Endometrial microvascular endothelial cells (primary cell): ENCODE results near the gene MAPK8. TPM values are rescaled to one million over a fixed set of nuclear protein-coding genes. Genes with fewer than 3 reads are reported as not detected.

Experiments used
- in situ Hi-C: cut with HindIII; loops from 2 replicates; pipeline ENCODE4 v1.10.0; 2017; ENCODE audit warnings: low sequenced_read_pairs, low pct_unique_long_range_greater_than_20kb; ENCODE audit errors: inconsistent ontology term
- total RNA-seq: library from RNA; depleted of rRNA; stranded (reverse); fragments of >200 nt; gene quantifications from one replicate; pipeline ENCODE4 v1.2.3, GENCODE V29; 2015; ENCODE audit errors: inconsistent ontology term

Gene MAPK8
- total RNA-seq, 1 donor from 2014 or later, result 56.9 TPM

DNA sequence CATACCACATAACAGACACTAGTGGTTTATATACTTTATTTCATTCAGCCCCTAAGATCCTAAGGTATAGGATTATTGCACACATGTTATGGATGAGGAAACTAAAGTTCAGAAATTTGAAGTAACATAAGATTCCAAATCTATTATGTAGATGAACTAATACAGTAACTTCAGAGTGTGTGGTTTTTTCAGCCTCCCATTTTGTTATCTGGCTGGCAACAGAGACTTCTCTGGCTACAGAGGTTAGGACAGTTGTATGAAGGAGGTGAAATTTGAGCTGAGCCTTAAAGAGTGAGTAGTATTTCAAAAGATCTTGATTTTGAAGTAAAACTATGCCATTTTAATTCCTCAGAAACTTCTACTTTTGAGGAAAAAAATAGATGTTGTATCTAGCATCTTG lies 125.4 kb downstream of the MAPK8 start:
- in situ Hi-C loops, result loop anchor here (25.0 kb wide), 1 partner anchor 105 kb away; no protein-coding TSS in a partner anchor

DNA sequence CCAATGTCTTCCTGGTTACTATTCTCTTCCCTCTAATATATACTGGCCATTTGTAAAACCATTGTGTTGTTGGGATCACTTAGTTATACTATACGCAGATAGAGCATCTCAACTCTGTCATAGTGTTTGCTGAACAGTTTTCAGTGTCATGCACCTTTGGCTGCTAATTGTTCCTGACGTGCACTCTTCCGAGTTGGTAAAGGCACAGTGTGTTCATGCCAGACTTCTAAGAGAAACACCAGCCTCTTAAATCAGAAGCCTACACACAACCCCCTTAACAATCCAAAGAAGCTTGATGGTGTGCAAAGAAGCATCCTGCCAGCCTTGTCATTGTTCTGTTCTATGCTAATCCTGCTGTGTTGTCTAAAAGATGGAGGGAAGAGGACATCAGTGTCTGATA lies 131.1 kb downstream of the MAPK8 start:
- in situ Hi-C loops, result loop anchor here (25.0 kb wide), 1 partner anchor 100 kb away; no protein-coding TSS in a partner anchor

DNA sequence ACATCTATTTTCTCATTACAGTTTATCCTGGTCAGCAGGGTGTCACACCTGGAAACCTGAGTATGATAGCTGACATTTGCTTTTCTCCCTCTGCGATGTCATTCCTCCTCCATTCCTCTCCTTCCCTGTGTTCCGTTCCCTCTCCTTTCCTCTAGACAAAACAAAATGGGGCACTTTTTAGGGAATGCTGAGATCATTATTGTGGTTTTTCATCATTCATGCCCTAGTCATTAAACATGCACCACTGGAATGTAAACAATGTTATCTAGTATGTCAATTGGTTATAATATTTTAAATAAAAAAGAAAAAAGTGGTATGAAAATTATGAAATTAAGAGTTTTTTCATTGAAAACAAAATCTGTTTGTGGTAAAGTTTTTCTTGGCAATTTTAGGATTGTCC lies 132.6 kb downstream of the MAPK8 start:
- in situ Hi-C loops, result loop anchor here (25.0 kb wide), 1 partner anchor 98 kb away; no protein-coding TSS in a partner anchor

DNA sequence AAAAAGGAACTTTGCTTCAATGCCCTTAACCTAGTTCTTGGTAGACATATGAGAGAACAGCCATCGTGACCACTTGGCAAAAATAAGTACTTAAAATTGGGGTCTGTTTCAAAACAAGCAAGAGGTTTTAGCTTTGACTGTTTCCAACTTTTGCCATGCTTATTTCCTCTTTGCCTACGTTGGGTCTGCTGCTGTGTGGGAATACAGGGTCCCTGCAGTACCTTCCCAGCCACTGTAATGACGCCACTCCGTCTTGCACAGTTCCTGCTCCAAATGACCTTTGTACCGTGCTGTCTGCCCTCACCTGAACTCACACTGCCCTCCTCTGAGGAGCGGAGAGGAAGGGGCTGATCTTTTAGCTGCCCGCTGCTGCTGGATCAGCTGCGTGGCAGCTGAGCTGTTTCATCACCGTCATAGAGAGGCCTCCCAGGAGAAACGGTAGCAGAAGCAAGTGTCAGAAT lies 133.1 kb downstream of the MAPK8 start:
- in situ Hi-C loops, result loop anchor here (25.0 kb wide), 1 partner anchor 98 kb away; no protein-coding TSS in a partner anchor

DNA sequence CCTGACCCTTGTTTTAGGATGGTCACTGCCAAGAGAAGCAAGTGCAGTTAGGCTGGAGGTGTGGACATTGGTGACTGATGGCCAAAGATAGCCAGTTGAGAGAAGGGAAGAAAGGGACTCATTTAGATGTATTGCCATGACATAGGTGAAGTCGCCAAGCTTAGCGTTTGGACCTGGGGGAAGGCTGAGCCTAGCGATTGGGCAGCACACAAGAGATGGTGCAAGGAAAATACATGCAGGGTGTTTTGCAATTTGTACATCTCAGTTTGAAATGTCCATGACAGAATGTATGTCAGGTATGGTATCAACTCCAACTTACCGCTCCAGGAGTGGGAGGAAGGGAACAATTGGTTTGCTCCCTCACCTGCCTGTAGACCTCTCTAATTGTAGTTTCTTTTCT lies 134.3 kb downstream of the MAPK8 start:
- in situ Hi-C loops, result loop anchor here (25.0 kb wide), 1 partner anchor 97 kb away; no protein-coding TSS in a partner anchor

DNA sequence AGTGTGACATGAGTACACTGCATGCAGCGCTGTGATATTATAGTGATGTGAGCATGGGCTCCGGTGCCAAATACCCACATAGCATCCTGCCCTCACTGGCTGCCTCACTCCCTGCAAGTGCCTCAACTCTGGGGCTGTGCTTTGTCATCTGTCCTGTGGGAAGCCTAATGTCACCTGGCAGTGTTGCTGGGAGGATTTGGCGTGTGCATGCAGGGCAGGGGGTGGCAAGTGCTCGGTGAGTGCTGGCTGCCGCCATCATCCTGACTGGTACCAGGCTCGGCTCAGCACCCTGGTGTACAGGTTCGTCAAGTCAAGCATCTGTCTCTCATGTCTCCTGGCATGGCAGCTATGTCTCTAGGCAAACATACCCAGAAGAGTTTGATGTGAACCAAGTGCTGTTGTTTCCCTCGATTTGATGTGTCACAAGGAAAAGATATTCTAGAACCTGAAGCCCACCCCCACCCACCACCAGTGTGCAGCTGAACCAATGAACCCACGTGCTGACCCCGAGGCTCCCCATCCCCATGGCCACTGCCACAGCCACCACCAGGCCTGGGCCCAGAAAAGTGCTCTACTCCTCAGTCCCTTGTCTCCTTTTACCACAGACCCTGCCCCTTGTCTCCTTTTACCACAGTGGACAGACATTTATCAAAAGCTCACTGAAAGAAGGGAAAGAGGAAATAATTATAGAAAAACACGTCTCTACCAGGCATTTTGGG lies 135.8 kb downstream of the MAPK8 start:
- in situ Hi-C loops, result loop anchor here (25.0 kb wide), 1 partner anchor 95 kb away; no protein-coding TSS in a partner anchor

DNA sequence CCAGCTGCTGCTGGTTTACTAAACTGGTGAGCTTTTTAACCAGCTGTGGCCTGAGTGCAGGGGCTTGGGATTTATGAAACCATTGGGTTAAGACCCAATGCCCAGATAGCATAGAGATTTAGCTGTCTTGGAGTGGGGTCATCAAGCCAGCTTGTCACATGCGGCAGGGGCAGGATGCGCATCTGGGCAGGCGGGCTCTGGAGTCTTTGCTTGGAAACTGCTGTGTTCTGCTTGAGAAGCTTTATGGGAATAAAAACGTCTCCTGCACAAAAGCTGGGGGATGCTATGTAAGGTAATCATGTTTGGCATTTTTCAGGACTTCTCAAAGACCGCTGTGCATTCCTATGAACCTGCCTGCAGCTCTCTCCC lies 136.3 kb downstream of the MAPK8 start:
- in situ Hi-C loops, result loop anchor here (25.0 kb wide), 1 partner anchor 95 kb away; no protein-coding TSS in a partner anchor

DNA sequence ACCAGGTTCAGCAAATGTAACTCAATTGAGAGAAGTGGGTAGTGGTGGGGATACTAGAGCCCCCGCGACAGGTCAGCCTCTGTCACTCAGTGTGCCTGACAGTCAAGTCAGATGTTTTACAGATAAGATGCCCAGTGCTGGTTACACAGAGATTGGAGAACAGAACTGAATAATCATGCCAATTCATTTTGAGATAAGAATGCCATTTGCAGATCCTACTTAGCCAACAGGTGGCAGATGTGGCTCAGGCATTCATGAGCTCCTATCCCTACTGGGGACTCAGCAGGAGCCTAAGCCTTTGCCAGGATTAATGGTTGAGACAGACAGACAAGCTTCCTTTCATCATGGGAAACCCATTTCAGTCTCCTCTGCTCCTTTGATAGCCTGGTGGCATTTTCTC lies 137.8 kb downstream of the MAPK8 start:
- in situ Hi-C loops, result loop anchor here (25.0 kb wide), 1 partner anchor 93 kb away; no protein-coding TSS in a partner anchor

DNA sequence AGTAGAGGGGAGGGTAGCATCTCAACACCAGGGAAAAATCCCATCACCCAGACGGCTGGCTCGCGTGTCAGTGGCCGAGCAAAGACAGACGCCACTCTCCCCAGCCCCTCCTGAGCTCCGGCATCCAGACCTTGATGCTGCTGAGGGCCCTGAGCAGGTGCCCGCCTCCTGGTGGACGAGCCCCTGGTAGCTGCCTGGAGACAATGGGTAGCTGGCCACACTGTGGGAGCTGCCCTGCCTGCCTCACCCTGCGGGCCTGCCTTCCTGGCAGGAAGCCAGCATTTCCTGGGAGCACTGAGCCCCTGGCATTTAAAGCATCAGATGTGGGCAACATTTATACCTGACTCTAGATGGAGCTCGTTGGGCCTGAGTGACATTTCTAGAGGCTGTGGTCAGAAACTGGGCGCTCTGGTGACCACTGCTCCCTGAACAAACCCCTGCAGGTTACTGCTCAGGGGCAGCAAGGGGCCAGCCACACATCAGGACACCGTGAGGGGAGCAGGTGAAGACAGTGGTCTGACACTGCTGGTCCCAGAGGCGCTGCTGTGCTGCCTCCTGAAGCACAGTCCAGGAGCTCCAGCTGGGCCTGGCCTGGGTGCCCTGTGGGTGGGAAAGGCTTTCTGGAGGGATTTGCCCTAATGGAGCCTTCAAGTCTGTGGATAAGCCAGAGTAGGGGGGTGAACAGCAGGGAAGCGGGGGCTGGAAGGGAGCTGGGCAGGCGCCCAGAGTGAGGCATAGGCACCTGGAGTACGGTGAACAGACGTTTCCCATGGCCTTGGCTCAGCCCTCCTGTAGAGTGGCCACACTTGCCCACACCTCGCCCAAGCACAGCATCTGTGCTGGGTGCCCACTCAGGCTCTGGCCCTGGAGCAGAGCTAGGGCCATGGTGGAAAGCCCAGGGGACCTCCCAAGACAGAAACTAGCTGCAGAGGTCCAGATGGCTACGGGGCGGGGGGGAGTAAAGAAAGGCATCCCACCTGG lies 138.7 kb downstream of the MAPK8 start:
- in situ Hi-C loops, result loop anchor here (25.0 kb wide), 1 partner anchor 92 kb away; no protein-coding TSS in a partner anchor

DNA sequence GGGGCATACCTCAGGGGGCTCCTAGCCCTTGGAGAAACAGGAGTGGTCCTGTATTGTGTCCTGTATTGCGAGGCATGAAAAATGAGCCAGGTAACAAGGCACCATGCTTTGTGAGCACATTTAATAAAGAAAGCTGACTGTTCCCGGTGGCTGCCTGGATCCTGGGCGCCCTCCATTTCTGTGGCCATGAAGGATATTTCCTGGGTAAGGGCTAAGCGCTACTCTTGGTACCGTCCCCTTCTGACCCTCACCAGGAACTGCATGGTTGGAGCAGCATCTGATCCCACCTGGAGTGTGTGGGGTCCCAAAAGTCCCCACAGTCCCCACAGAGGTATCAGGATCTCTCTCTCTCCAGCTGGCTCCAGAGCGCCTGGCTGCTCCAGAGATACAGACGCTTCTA lies 139.5 kb downstream of the MAPK8 start:
- in situ Hi-C loops, result loop anchor here (25.0 kb wide), 1 partner anchor 91 kb away; no protein-coding TSS in a partner anchor

DNA sequence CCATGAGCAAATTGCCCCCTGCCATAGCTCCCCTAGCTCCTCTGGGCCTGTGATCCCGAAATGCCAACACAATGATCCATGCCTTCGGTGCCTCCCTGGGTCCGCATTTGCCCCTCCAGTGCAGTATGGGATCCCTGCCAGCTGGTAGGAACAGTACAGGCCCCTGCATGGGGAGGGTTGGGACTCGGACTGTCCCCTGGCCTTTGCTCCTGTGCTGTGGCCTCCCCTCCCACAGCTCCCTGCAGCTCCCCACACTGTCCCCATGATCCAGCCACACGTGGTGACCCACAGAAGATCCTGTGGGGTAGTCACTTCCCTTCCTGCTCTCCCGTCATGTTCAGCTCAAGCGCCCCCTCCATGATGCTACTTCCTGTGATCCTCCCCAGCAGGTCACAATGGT lies 140.3 kb downstream of the MAPK8 start:
- in situ Hi-C loops, result loop anchor here (25.0 kb wide), 1 partner anchor 91 kb away; no protein-coding TSS in a partner anchor

DNA sequence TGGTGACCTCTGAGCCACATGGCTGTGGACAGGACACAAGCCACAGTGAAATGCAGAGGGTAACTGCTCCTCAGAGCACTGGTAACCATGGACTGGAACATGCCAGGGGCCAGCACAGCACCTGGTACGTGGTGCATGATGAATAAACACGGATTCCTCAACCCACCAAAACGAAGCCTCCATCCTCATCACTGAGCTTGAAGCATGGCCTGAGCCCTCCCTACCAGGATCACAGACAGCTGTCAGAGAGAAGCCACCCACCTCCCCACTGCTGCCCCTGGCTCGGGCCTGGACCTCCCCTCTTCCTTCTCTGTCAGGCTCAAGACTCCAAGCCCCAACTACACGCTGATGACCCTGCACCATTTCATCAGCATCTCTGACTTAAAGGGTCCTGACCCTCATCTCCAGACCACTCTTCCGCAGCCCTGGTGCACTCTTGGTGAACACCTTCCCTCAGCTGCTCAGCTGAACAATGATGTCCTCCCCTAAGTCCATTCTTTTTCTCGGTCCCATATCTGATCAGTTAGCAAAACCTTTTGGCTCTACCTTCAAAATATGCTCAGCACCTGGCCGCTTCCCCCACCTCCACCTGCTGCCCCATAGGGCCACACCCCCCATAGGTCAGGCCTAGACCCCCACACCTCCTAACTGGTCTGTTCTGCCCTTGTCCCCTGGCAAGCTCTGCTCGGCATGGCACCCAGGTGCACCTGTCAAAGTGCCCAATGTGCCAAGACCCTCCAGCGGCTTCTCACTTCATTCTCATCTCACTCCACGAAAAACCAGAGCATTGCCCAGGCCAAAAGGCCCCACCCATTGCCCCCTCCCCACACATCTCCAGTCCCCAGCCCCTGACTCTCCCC lies 141.1 kb downstream of the MAPK8 start:
- in situ Hi-C loops, result loop anchor here (25.0 kb wide), 1 partner anchor 90 kb away; no protein-coding TSS in a partner anchor

DNA sequence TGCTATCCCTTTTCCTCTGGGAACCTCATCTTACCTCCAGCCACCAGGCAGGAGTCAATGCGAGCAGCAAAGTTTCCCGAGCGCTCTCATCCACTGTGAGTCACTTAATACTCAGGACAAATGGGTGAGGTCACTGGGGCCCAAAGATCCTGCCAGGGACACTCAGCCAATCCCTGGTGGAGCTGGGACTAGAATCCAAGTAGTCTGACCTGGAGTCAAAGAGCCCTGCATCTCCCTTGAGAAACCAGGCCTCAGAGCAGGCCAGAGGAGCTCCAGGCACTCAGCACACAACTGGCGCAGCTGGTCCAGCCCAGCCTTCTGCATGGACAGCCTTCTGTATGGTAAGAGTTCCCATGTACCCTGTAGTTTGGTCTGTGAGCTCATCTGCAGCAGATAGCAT lies 142.3 kb downstream of the MAPK8 start:
- in situ Hi-C loops, result loop anchor here (25.0 kb wide), 1 partner anchor 89 kb away; no protein-coding TSS in a partner anchor

DNA sequence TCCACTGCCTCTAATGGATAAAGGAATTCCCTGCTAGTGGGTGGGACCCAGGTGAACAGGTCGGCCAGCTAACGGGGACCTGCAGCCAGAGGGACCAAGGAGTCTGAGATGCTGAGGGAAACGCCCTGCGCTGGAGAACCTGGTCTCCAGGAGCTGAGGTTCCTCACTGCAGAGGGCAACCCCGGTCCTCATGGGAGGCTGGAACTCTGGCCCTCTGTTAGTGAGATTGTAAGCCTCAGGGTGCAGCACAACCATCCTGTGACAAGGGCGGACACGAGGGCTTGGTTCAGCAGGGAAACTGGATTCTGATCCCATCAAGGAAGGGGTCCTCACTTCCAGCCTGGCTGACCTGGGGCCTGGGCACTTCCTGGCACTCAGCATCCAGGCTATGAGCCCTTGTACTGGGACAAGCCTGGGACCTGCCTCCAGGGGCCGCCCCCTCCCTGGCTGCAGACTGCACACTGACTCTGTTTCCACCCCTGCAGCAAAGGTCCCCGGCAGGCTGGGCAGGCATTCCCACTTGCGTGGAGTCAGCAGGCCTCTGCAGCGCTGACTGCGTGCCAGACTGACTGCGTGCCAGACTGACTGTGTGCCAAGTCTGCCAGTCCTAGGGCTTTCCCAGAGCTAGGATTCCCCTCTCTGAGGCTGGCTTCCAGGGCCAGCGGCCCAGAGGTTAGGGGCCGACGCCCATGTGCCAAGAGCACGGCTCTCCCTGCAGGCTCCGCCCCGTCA lies 143.2 kb downstream of the MAPK8 start:
- in situ Hi-C loops, result loop anchor here (25.0 kb wide), 1 partner anchor 88 kb away; no protein-coding TSS in a partner anchor

DNA sequence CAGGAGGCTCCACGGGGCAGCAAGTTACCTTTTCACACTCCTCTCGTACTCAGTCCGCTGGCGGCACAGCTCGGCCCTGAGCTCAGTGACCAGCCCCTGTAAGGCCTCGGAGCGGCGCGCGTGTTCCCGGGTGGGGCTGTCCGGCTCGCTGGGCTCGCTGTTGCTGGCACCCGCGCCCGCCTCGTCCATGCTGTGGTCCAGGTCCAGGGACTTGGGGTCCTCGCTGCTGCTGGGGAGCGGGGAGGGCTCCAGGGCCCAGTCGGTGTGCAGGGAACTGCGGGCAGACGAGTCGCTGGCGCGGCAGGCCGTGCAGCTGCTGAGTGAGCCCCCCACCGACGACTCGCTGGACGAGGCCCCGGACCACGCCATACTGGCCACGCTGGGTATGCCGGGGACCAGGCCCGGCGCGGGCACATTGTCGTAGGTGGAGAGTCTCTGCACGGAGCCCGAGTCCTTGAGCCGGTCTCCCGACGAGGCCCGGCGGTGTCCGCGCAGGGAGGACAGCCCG lies 143.8 kb downstream of the MAPK8 start:
- in situ Hi-C loops, result no loop called here

DNA sequence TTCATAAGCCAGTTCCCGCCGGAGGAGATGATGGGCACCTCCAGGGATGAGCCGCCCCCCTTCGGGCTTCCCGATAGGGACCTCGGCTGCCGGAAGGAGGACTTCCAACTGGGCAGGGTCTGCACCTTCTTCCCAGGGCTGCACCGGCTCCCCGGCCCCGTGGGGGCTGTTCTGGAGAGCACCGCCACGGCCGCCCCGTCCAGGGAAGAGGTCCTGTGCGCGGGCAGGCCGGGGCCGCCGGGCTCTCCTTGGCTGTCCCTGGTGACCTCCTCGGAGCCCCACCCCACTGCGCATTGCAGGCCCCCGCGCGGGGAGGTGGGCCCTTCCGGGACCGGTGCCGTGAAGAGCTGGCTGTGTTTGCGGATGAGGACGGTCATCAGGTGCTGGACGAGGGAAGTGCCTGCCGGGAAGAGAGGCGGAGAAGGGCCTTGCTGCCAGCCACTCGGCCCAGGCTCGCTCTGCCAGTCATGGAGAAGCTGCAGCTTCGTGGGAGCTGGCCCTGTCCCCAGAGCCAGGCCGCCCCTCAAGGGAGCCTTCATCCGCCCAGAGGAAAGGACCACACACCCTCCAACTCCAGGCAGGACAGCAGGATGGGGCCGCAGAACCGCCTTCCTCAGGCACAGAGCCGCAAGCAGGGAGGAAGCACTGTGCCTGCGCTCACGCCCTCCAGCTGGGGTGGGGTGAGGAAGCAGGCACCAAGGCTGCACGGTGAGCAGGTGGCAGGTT lies 144.4 kb downstream of the MAPK8 start:
- in situ Hi-C loops, result no loop called here
